Hair follicle dermal papilla cell (primary cell): Measurements from ENCODE around the gene SETD6. TPM values are rescaled to one million over a fixed set of nuclear protein-coding genes. Genes with fewer than 3 reads are reported as not detected.

Source experiments
- small RNA-seq: library from RNA; depleted of rRNA; stranded (forward); fragments of <200 nt; gene quantifications from one replicate; pipeline ENCODE3, GENCODE V24; 2012
- total RNA-seq: library from RNA; depleted of rRNA; stranded (reverse); fragments of >200 nt; gene quantifications from 2 replicates; pipeline ENCODE4 v1.2.3, GENCODE V29; 2012

SETD6 gene, protein sequence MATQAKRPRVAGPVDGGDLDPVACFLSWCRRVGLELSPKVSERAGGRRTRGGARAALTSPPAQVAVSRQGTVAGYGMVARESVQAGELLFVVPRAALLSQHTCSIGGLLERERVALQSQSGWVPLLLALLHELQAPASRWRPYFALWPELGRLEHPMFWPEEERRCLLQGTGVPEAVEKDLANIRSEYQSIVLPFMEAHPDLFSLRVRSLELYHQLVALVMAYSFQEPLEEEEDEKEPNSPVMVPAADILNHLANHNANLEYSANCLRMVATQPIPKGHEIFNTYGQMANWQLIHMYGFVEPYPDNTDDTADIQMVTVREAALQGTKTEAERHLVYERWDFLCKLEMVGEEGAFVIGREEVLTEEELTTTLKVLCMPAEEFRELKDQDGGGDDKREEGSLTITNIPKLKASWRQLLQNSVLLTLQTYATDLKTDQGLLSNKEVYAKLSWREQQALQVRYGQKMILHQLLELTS
- 10.2 TPM in 2 replicates for total RNA-seq

DNA sequence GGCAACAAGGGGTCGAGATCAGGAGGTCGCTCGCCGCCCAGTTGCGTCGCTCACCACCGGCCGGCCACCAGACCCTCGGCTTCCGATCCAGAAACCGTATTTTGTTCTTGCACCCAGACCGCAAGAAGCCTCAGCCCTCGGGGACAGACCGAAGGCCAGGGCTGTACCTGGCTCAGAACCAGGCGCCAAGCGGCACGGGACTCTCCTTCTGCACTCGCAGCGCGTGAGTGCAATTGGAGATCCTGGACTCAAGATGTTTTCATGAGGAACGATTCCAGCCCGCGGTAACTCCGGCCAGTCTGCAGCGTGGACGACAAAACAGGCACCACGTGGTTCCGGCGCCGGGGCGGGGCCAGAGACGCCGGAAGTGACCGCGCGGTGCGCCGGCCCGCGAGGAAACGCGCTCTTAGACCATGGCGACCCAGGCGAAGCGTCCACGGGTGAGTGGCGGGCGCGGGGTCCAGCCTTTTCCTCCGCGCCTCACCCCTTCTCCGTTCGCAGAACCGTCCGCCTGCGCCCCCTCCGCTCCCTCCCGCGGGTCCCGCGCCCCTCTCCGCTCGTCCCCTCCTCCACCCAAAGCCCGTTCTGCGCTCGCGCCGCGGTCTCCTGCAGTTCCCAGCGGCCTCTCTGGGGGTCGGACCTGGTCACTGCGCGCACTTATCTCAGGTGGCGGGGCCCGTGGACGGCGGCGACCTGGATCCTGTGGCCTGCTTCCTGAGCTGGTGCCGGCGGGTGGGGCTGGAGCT, at the start of gene SETD6:
Gene SETD6 (plus strand): TSS at position 393 of the 746 bp plus-strand sequence. CDS start 21 bp downstream, at position 414.

DNA sequence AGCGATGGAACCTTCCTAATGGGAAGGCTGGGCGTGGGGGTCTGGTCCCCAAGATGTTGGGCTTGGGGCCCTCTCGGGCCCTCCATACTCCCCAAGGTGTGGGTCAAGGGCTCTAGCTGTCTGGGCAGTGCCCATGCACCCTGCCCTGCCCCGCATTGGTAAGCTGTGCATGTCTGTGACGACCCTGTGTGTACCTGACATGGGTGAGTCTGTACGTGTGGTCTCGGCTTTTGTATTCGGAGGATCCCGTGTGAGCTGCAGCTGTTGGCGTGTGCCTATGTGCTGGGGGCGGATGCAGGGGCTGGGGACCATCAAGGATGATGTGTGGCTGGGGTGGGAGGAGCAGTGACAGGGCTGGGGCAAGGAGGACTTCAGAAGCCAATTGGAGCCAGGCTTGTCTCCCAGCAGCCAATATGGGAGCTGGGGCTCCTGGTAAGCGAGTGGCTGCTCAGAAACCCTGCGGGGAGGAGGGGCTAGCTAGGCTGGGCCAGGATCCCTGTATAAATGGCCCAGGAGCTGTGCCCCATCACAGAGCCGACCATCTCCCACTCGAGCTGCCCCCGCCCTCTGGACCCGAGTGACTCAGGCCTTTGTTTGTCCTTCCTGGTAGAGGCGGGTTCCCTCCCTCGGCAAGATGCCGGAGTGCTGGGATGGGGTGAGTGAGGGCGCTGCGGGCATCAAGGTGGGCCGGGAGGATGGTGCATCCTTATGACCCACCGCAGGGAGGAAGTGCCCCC, 15.5 kb upstream of the SETD6 start, which contains the start of gene NDRG4:
Gene NDRG4 (plus strand): TSS at position 529 of the 737 bp plus-strand sequence. CDS start 106 bp downstream, at position 635.

Small RNA genes lying within 50 kb of the gene (small RNA-seq; reads per million reads assigned to genes)
- gene RNU6-103P: not detected
- gene SNORA46: 399 reads per million, percentile 99 among the genes with 10 or more reads in this experiment
- gene SNORA50A: not detected

Other genes with a start within 250 kb of the SETD6 start
- not detected in 2 replicates for gene PRSS54, start 220.5 kb upstream of the SETD6 start, total RNA-seq
- 1.1 and 1.9 TPM in 2 replicates for gene GINS3, start 123.0 kb upstream of the SETD6 start, total RNA-seq
- 7.7 and 15.3 TPM in 2 replicates for gene NDRG4, start 15.4 kb upstream of the SETD6 start, total RNA-seq
- 95.9 and 126 TPM in 2 replicates for gene CNOT1, start 114.3 kb downstream of the SETD6 start, total RNA-seq
- gene SLC38A7, start 169.3 kb downstream of the SETD6 start, total RNA-seq: 44.5 and 59.4 TPM in 2 replicates
- gene GOT2, start 218.8 kb downstream of the SETD6 start, total RNA-seq: 22.6 and 25.5 TPM in 2 replicates